GM23338 (cell line): ENCODE measurements around the gene ZCCHC24. TPM values are rescaled to one million over a fixed set of nuclear protein-coding genes. Genes with fewer than 3 reads are reported as not detected.

ENCODE experiments used
- ATAC-seq: fragments of 200-7000 bp; cut with Tn5 transposase; 3 replicates; pipeline ENCODE4 v1.9.1; 2020
- DNase-seq: peaks from one replicate; pipeline ENCODE4 v3.0.0-alpha.2; 2015; ENCODE audit warnings: low spot score
- H2AFZ ChIP-seq: fragments of 200-600 bp; sonication (generic); 2 replicates; pipeline ENCODE4 v1.8.0; 2016; ENCODE audit warnings: antibody characterized with exemption, mild to moderate bottlenecking, moderate library complexity
- H3F3A ChIP-seq: fragments of 200-600 bp; sonication (generic); replicated peaks from 2 replicates; pipeline ENCODE4 v1.8.0; 2017; ENCODE audit warnings: antibody characterized with exemption, mixed run types, low read depth
- H3K27ac ChIP-seq: fragments of 200-600 bp; sonication (generic); 2 replicates; pipeline ENCODE4 v1.6.1; 2016; ENCODE audit warnings: low read depth
- H3K27me3 ChIP-seq: fragments of 200-600 bp; sonication (generic); 2 replicates; pipeline ENCODE4 v1.8.0; 2016; ENCODE audit warnings: mild to moderate bottlenecking, mixed run types, moderate library complexity; ENCODE audit not compliant: insufficient read depth
- H3K36me3 ChIP-seq: fragments of 200-600 bp; sonication (generic); 2 replicates; pipeline ENCODE4 v1.8.0; 2016; ENCODE audit warnings: mild to moderate bottlenecking; ENCODE audit not compliant: insufficient read depth
- H3K4me1 ChIP-seq: fragments of 200-600 bp; sonication (generic); 2 replicates; pipeline ENCODE4 v1.8.0; 2016; ENCODE audit warnings: mild to moderate bottlenecking, moderate library complexity; ENCODE audit not compliant: insufficient read depth
- H3K4me2 ChIP-seq: fragments of 200-600 bp; sonication (generic); 2 replicates; pipeline ENCODE4 v1.7.1; 2017; ENCODE audit warnings: mixed run types
- H3K4me3 ChIP-seq: fragments of 200-600 bp; sonication (generic); 2 replicates; pipeline ENCODE4 v1.6.1; 2016; ENCODE audit warnings: mixed run types
- H3K79me2 ChIP-seq: fragments of 200-600 bp; sonication (generic); replicated peaks from 2 replicates; pipeline ENCODE4 v1.8.0; 2017; ENCODE audit warnings: mild to moderate bottlenecking; ENCODE audit not compliant: insufficient read depth
- H3K9me2 ChIP-seq: fragments of 200-600 bp; sonication (generic); 2 replicates; pipeline ENCODE4 v1.8.0; 2017; ENCODE audit not compliant: insufficient read depth
- H4K20me1 ChIP-seq: fragments of 200-600 bp; sonication (generic); replicated peaks from 2 replicates; pipeline ENCODE4 v1.8.0; 2017; ENCODE audit warnings: mild to moderate bottlenecking; ENCODE audit not compliant: insufficient read depth
- H3K27ac Mint-ChIP-seq: 2 replicates; pipeline ENCODE4 v1.8.0; 2020; ENCODE audit warnings: inconsistent platforms, mild to moderate bottlenecking, moderate library complexity, mixed read lengths
- H3K27me3 Mint-ChIP-seq: 3 replicates; pipeline ENCODE4 v1.8.0; 2022; ENCODE audit warnings: low read depth, mild to moderate bottlenecking, moderate library complexity, mixed read lengths, inconsistent platforms; ENCODE audit not compliant: insufficient read depth, poor library complexity
- H3K36me3 Mint-ChIP-seq: 3 replicates; pipeline ENCODE4 v1.8.0; 2021; ENCODE audit warnings: low read depth, mild to moderate bottlenecking, inconsistent platforms, moderate library complexity, mixed read lengths
- H3K4me1 Mint-ChIP-seq: 3 replicates; pipeline ENCODE4 v1.8.0; 2020; ENCODE audit warnings: mild to moderate bottlenecking, inconsistent platforms, mixed read lengths
- H3K4me3 Mint-ChIP-seq: 3 replicates; pipeline ENCODE4 v1.8.0; 2021; ENCODE audit warnings: moderate library complexity, mild to moderate bottlenecking, inconsistent platforms, mixed read lengths
- H3K9me3 Mint-ChIP-seq: 3 replicates; pipeline ENCODE4 v1.8.0; 2020; ENCODE audit warnings: moderate library complexity, mild to moderate bottlenecking, inconsistent platforms, mixed read lengths
- CREB1 ChIP-seq: fragments of 250-450 bp; sonication (Bioruptor Pico); IDR thresholded peaks from 2 replicates; pipeline ENCODE4 v1.5.0; 2020; ENCODE audit warnings: low read depth, mild to moderate bottlenecking, moderate library complexity
- JUNB ChIP-seq: IDR thresholded peaks from one replicate; pipeline ENCODE4 v1.6.1; 2016; ENCODE audit warnings: antibody characterized with exemption; ENCODE audit not compliant: unreplicated experiment
- POLR2AphosphoS5 ChIP-seq: IDR thresholded peaks from 2 replicates; pipeline ENCODE4 v1.6.1; 2016; ENCODE audit warnings: antibody characterized with exemption, low read depth
- STAT1 ChIP-seq: IDR thresholded peaks from one replicate; pipeline ENCODE4 v1.6.1; 2016; ENCODE audit warnings: antibody characterized with exemption; ENCODE audit not compliant: unreplicated experiment
- ZNF331 ChIP-seq: fragments of 250-450 bp; sonication (Bioruptor Pico); IDR thresholded peaks from 2 replicates; pipeline ENCODE4 v1.5.0; 2020; ENCODE audit warnings: low read depth, mild to moderate bottlenecking, moderate library complexity
- polyA plus RNA-seq: library from polyadenylated mRNA; unstranded; fragments of >200 nt; fragmentation: Nextera tagmentation; extraction: Ambion mirVana; gene quantifications from 2 replicates; pipeline ENCODE4 v1.2.1, GENCODE V29; 2016
- total RNA-seq: library from RNA; depleted of rRNA; stranded (reverse); fragments of >200 nt; shearing (Covaris generic); gene quantifications from 2 replicates; pipeline ENCODE4 v1.2.3, GENCODE V29; 2014
- TF ChIP-seq, protein P1 (sequence below), 2 experiments: fragments of 200-600 bp in 1 of 2; sonication (generic) in 1 of 2; conservative IDR thresholded peaks; 2 replicates each; pipeline versions ENCODE4 v1.5.1 to v1.6.1; 2016 to 2017; ENCODE audit warnings: antibody characterized with exemption in 2 of 2, low read depth in 2 of 2, mild to moderate bottlenecking in 2 of 2, moderate library complexity in 1 of 2
- TF ChIP-seq, protein P2 (sequence below): IDR thresholded peaks from one replicate; pipeline ENCODE4 v1.6.1; 2018; ENCODE audit warnings: antibody characterized with exemption; ENCODE audit not compliant: unreplicated experiment

ZCCHC24 gene
- total and polyA plus RNA-seq, 2 experiments from 2014 or later: 2.0 to 10.1 TPM

DNA sequence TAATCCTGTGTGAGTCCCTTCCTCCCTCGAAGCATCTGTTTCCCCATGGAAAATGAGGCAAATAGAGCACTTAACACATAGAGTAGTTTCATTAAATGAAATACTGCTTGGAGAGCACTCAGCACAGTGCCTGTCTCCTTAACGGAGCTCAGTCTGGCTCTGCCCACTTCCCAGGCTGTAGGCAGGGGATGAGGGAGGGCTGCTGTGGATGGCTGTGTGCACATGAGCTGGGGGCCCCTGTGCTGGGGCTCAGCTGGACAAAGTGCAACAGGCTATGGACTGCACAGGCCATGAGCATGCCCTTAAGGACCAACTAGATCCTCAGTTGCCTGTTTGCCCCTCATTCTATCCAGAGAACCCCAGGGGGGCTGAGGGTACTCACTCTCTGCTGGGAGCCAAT is 14.5 kb downstream of the ZCCHC24 start:
- no peaks in the 10 kb centered on the region for H3K27me3 ChIP-seq
- no peak for TF ChIP-seq ZNF331 (CRISPR knock-in tag)
- no peak for TF ChIP-seq JUNB
- no peaks in the 10 kb centered on the region for H3K9me2 ChIP-seq
- no peaks in the 10 kb centered on the region for H3F3A ChIP-seq
- no peak overlapping the region for H2AFZ ChIP-seq
- no peaks in the 10 kb centered on the region; the same call in 1 of the 2 replicates for H3K36me3 ChIP-seq
- H3K27ac ChIP-seq: no peak overlapping the region
- H3K36me3 Mint-ChIP-seq: no peaks in the 10 kb centered on the region
- H4K20me1 ChIP-seq: no peaks in the 10 kb centered on the region; the same call in 1 of the 2 replicates
- ATAC-seq: no peak
- H3K79me2 ChIP-seq: no peaks in the 10 kb centered on the region
- DNase-seq: no peak
- peaks cover 23% of the 10 kb centered on the region for H3K4me1 Mint-ChIP-seq
- peaks cover under 1% of the 10 kb centered on the region for H3K27me3 Mint-ChIP-seq
- no peak overlapping the region for H3K27ac Mint-ChIP-seq
- H3K4me3 Mint-ChIP-seq: no peak overlapping the region
- H3K4me1 ChIP-seq: no peaks in the 10 kb centered on the region; the same call in 1 of the 2 replicates
- no peak overlapping the region for H3K4me2 ChIP-seq
- no peaks in the 10 kb centered on the region for H3K9me3 Mint-ChIP-seq
- H3K4me3 ChIP-seq: no peak overlapping the region

DNA sequence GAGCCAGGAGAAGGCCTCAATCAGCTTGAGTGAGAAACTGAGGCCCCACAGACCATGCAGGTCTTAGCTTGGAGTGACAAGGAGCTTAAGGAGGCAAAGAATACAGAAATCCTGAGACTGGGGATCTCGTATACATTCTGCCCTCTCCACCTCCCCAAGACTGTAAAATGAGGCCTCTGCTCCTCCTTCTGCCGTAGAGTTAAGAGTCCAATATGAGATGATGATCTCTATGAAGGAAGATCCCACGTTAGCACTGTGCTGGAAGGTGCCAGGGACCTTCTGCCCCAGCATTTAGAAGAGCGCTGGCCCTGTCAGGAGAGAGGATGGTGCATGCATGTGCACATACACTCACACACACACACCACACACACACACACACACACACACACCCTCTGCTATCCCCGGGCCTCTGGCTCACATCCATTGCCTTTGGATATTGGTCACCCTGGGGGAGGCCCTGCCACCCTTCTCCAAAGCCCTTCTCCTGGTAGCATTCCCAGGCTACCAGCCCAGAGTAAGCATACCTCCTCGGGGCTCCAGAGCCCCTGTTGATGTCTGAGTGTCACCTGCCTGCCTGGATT is 15.0 kb downstream of the ZCCHC24 start:
- no peaks in the 10 kb centered on the region for H3K27me3 ChIP-seq
- H3K36me3 ChIP-seq: no peaks in the 10 kb centered on the region; the same call in 1 of the 2 replicates
- ATAC-seq (no peak), DNase-seq (no peak)
- Mint-ChIP-seq H3K36me3 (no peaks in the 10 kb centered on the region), H3K27ac (no peak overlapping the region; the same call in 1 of the 2 replicates), H3K4me1 (peaks cover 18% of the 10 kb centered on the region), H3K27me3 (no peaks in the 10 kb centered on the region), H3K4me3 (no peak overlapping the region), H3K9me3 (no peaks in the 10 kb centered on the region)
- no peak for TF ChIP-seq CREB1
- TF ChIP-seq POLR2AphosphoS5: no peak
- TF ChIP-seq, protein P1, sequence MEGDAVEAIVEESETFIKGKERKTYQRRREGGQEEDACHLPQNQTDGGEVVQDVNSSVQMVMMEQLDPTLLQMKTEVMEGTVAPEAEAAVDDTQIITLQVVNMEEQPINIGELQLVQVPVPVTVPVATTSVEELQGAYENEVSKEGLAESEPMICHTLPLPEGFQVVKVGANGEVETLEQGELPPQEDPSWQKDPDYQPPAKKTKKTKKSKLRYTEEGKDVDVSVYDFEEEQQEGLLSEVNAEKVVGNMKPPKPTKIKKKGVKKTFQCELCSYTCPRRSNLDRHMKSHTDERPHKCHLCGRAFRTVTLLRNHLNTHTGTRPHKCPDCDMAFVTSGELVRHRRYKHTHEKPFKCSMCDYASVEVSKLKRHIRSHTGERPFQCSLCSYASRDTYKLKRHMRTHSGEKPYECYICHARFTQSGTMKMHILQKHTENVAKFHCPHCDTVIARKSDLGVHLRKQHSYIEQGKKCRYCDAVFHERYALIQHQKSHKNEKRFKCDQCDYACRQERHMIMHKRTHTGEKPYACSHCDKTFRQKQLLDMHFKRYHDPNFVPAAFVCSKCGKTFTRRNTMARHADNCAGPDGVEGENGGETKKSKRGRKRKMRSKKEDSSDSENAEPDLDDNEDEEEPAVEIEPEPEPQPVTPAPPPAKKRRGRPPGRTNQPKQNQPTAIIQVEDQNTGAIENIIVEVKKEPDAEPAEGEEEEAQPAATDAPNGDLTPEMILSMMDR (conservative IDR thresholded peaks at IDR 0.05; ENCODE audit: low read depth in 2 of 2): no peak
- TF ChIP-seq, protein P2, sequence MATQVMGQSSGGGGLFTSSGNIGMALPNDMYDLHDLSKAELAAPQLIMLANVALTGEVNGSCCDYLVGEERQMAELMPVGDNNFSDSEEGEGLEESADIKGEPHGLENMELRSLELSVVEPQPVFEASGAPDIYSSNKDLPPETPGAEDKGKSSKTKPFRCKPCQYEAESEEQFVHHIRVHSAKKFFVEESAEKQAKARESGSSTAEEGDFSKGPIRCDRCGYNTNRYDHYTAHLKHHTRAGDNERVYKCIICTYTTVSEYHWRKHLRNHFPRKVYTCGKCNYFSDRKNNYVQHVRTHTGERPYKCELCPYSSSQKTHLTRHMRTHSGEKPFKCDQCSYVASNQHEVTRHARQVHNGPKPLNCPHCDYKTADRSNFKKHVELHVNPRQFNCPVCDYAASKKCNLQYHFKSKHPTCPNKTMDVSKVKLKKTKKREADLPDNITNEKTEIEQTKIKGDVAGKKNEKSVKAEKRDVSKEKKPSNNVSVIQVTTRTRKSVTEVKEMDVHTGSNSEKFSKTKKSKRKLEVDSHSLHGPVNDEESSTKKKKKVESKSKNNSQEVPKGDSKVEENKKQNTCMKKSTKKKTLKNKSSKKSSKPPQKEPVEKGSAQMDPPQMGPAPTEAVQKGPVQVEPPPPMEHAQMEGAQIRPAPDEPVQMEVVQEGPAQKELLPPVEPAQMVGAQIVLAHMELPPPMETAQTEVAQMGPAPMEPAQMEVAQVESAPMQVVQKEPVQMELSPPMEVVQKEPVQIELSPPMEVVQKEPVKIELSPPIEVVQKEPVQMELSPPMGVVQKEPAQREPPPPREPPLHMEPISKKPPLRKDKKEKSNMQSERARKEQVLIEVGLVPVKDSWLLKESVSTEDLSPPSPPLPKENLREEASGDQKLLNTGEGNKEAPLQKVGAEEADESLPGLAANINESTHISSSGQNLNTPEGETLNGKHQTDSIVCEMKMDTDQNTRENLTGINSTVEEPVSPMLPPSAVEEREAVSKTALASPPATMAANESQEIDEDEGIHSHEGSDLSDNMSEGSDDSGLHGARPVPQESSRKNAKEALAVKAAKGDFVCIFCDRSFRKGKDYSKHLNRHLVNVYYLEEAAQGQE: no peak
- TF ChIP-seq STAT1: no peak
- no peak overlapping the region for H3K27ac ChIP-seq
- H3K4me2 ChIP-seq: no peak overlapping the region
- no peaks in the 10 kb centered on the region; the same call in 1 of the 2 replicates for H4K20me1 ChIP-seq
- H3F3A ChIP-seq: no peaks in the 10 kb centered on the region
- H3K4me1 ChIP-seq: no peaks in the 10 kb centered on the region; the same call in 1 of the 2 replicates
- H3K79me2 ChIP-seq: no peaks in the 10 kb centered on the region
- H3K4me3 ChIP-seq: no peak overlapping the region
- H3K9me2 ChIP-seq: no peaks in the 10 kb centered on the region
- H2AFZ ChIP-seq: no peak overlapping the region
